ENCODE measurements around the gene NT5C1A. TPM values are rescaled to one million over a fixed set of nuclear protein-coding genes. Genes with fewer than 3 reads are reported as not detected.

NT5C1A gene
- total RNA-seq, 2 experiments from 2014 or later, result not detected

DNA sequence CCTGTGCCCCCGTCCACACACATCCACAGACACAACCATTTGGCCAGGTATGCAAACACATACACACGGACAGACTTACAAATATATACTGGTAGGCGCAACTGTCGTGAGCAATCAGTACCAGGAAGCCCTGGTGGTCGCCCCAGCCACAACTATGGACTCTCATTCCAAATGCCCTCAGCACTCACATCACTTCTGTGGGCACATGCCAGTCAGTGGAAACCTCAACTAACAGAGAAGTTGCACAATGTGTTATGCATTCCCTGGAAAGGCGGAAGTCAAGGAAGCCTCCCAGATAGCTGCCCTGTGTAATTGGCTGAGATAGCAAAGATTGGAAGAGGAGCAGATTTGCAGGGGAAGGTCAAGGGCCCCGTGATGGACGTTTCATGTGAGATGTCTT is 31.0 kb downstream of the NT5C1A start:
- CTCF ChIA-PET (ENCODE audit: unreplicated experiment), result no interaction called here
- POLR2A ChIA-PET, result interaction anchor here (1.4 kb wide), 1 partner anchor 67 kb away, joined by 3 read pairs; no protein-coding TSS in a partner anchor
- no peak for DNase-seq (ENCODE audit: low spot score)
- TF ChIP-seq, protein P1, sequence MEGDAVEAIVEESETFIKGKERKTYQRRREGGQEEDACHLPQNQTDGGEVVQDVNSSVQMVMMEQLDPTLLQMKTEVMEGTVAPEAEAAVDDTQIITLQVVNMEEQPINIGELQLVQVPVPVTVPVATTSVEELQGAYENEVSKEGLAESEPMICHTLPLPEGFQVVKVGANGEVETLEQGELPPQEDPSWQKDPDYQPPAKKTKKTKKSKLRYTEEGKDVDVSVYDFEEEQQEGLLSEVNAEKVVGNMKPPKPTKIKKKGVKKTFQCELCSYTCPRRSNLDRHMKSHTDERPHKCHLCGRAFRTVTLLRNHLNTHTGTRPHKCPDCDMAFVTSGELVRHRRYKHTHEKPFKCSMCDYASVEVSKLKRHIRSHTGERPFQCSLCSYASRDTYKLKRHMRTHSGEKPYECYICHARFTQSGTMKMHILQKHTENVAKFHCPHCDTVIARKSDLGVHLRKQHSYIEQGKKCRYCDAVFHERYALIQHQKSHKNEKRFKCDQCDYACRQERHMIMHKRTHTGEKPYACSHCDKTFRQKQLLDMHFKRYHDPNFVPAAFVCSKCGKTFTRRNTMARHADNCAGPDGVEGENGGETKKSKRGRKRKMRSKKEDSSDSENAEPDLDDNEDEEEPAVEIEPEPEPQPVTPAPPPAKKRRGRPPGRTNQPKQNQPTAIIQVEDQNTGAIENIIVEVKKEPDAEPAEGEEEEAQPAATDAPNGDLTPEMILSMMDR (conservative IDR thresholded peaks at IDR 0.05; ENCODE audit: low read length), result no peak
- TF ChIP-seq EZH2phosphoT487 (IDR thresholded peaks at IDR 0.05; ENCODE audit: borderline replicate concordance, low read depth, low read length), result no peak
- H2AFZ ChIP-seq (ENCODE audit: low read length), result no peak overlapping the region
- H3K4me1 ChIP-seq (ENCODE audit: insufficient read depth, low read length, poor library complexity, severe bottlenecking), result peaks cover under 1% of the 10 kb centered on the region
- H4K20me1 ChIP-seq (ENCODE audit: insufficient read depth, low read length), result no peaks in the 10 kb centered on the region
- no peak overlapping the region for H3K4me2 ChIP-seq (ENCODE audit: low read length)
- BruUV-seq (replicated peaks), result no TSS peak
- H3K36me3 ChIP-seq (ENCODE audit: insufficient read depth, low read length), result no peaks in the 10 kb centered on the region
- no peak overlapping the region for H3K27ac ChIP-seq (ENCODE audit: low read depth, low read length, poor library complexity, severe bottlenecking)
- no peaks in the 10 kb centered on the region for H3K9me2 ChIP-seq (ENCODE audit: insufficient read depth, low read length)
- no peaks in the 10 kb centered on the region for H3K79me2 ChIP-seq (ENCODE audit: insufficient read depth, low read depth, low read length)
- intact Hi-C loops (cut with micrococcal nuclease; ENCODE audit: unreplicated experiment), result no loop called here
- H3K4me3 ChIP-seq (ENCODE audit: low read depth, low read length, poor library complexity, severe bottlenecking), result no peak overlapping the region
- H3K9me3 ChIP-seq (ENCODE audit: low read length), result no peaks in the 10 kb centered on the region

- Histone ChIP-seq H3K79me2 (ENCODE audit: insufficient read depth, low read depth, low read length) (no peaks in the 10 kb centered on the region), H3K36me3 (ENCODE audit: insufficient read depth, low read length) (no peaks in the 10 kb centered on the region), H3K4me2 (ENCODE audit: low read length) (no peak within 1 kb of the TSS; the same call in 1 of the 2 replicates), H2AFZ (ENCODE audit: low read length) (no peak within 1 kb of the TSS), H3K4me3 (ENCODE audit: low read depth, low read length, poor library complexity, severe bottlenecking) (no peak within 1 kb of the TSS), H3K4me1 (ENCODE audit: insufficient read depth, low read length, poor library complexity, severe bottlenecking) (no peaks in the 10 kb centered on the region), H3K9me3 (ENCODE audit: low read length) (no peaks in the 10 kb centered on the region), H3K27ac (ENCODE audit: low read depth, low read length, poor library complexity, severe bottlenecking) (no peak within 1 kb of the TSS), H4K20me1 (ENCODE audit: insufficient read depth, low read length) (no peaks in the 10 kb centered on the region), H3K9me2 (ENCODE audit: insufficient read depth, low read length) (no peaks in the 10 kb centered on the region)
- intact Hi-C loops (cut with micrococcal nuclease; ENCODE audit: unreplicated experiment), result no loop called here
- no TSS peak for BruUV-seq (replicated peaks)
- ChIA-PET POLR2A (interaction anchor here (0.6 kb wide), 1 partner anchor 33 kb away, joined by 3 read pairs; no protein-coding TSS in a partner anchor), CTCF (ENCODE audit: unreplicated experiment) (no interaction called here)
- TF ChIP-seq, protein P1 (conservative IDR thresholded peaks at IDR 0.05; ENCODE audit: low read length), result 0 out of 2 replicates have a peak, but pooled peaks have one; percentile 20
- TF ChIP-seq EZH2phosphoT487 (IDR thresholded peaks at IDR 0.05; ENCODE audit: borderline replicate concordance, low read depth, low read length), result no peak
- no peak for DNase-seq (ENCODE audit: low spot score)
Observed at GRCh38 chr1:39639305-39640130, 32.4 kb downstream of the NT5C1A start, which contains the start of gene HEYL. Gene HEYL, minus strand, starts transcription at chr1:39639643. Its CDS starts 18 bp downstream, at chr1:39639625.

DNA sequence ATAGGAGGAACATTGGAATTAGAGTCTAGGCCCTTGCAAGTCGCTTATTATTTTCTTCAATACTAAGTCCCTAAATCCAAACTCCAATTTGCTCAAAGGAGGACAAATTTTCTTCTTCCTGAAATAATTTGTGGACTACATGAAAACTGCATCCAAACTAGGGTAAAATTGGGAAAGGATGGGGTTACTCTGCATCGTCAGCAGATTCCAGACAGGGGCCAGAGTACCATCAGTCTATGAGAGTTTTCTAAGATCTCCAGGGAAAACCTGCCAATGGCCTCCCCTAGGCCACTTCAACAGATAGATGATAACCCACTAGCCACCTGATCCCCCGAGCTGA is 33.0 kb downstream of the NT5C1A start:
- Histone ChIP-seq H3K4me2 (ENCODE audit: low read length) (no peak overlapping the region; the same call in 1 of the 2 replicates), H2AFZ (ENCODE audit: low read length) (no peak overlapping the region), H3K36me3 (ENCODE audit: insufficient read depth, low read length) (no peaks in the 10 kb centered on the region), H3K9me2 (ENCODE audit: insufficient read depth, low read length) (no peaks in the 10 kb centered on the region), H4K20me1 (ENCODE audit: insufficient read depth, low read length) (no peaks in the 10 kb centered on the region), H3K79me2 (ENCODE audit: insufficient read depth, low read depth, low read length) (no peaks in the 10 kb centered on the region), H3K4me3 (ENCODE audit: low read depth, low read length, poor library complexity, severe bottlenecking) (no peak overlapping the region), H3K4me1 (ENCODE audit: insufficient read depth, low read length, poor library complexity, severe bottlenecking) (no peaks in the 10 kb centered on the region), H3K9me3 (ENCODE audit: low read length) (no peaks in the 10 kb centered on the region), H3K27ac (ENCODE audit: low read depth, low read length, poor library complexity, severe bottlenecking) (no peak overlapping the region)
- intact Hi-C loops (cut with micrococcal nuclease; ENCODE audit: unreplicated experiment), result no loop called here
- no peak for DNase-seq (ENCODE audit: low spot score)
- TF ChIP-seq, protein P1 (conservative IDR thresholded peaks at IDR 0.05; ENCODE audit: low read length), result no peak
- no peak for TF ChIP-seq EZH2phosphoT487 (IDR thresholded peaks at IDR 0.05; ENCODE audit: borderline replicate concordance, low read depth, low read length)
- BruUV-seq (replicated peaks), result no TSS peak
- POLR2A ChIA-PET, result interaction anchor here (0.6 kb wide), 1 partner anchor 33 kb away, joined by 3 read pairs; no protein-coding TSS in a partner anchor
- CTCF ChIA-PET (ENCODE audit: unreplicated experiment), result no interaction called here

All from OCI-LY7 (cell line).